ENCODE results near the gene KCNH1. TPM values are rescaled to one million over a fixed set of nuclear protein-coding genes. Genes with fewer than 3 reads are reported as not detected.

KCNH1 gene
- total RNA-seq, 1 donor from 2014 or later: 15.5 TPM

DNA sequence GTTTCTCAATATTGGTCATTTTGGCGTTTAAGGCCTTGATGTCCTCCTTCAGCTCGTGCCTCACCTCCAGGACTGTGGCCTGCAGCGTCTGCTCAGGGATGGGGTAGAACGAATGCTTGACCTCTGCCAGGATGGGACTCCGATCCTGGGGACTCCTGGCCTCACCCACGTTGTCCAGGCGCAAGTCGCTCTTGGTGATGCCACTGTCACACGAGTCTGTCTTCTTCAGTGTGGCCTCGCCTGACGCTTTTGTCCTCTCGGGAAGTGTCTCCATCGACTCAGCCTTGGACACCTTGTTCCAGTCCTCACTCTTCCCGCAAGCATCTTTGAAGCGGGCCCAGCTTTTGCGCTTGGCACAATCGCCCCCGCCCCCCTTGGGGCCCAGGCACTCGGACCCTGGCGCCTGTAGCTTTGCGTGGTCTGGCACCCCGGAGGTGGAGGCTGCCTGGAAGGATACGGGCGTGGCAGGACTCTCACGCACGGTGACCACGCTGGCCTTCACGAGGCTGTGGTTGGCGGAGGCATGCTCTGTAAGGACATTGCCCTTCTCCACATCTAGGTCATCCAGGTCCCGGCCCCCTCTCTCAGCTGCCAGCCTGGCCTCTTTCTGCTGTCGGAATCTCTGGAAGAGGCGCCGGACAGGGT, 450.4 kb downstream of the KCNH1 start:
- Histone ChIP-seq H3K36me3 (ENCODE audit: insufficient read depth, low read length) (no peaks in the 10 kb centered on the region), H4K20me1 (ENCODE audit: insufficient read depth, low read length) (no peaks in the 10 kb centered on the region), H3K4me2 (ENCODE audit: low read length) (no peak overlapping the region), H3K27me3 (ENCODE audit: insufficient read depth, low read length) (no peaks in the 10 kb centered on the region), H3K9ac (ENCODE audit: low read length) (no peak overlapping the region), H3K27ac (ENCODE audit: low read depth, low read length) (no peak overlapping the region), H3K4me1 (ENCODE audit: insufficient read depth, low read length) (no peaks in the 10 kb centered on the region), H3K4me3 (ENCODE audit: insufficient read depth, low read depth, low read length) (no peak overlapping the region), H2AFZ (ENCODE audit: low read depth, low read length) (no peak overlapping the region), H3K9me3 (ENCODE audit: insufficient read depth, low read depth, low read length) (no peaks in the 10 kb centered on the region), H3K79me2 (ENCODE audit: insufficient read depth, low read length) (no peaks in the 10 kb centered on the region)
- TF ChIP-seq, protein P1, sequence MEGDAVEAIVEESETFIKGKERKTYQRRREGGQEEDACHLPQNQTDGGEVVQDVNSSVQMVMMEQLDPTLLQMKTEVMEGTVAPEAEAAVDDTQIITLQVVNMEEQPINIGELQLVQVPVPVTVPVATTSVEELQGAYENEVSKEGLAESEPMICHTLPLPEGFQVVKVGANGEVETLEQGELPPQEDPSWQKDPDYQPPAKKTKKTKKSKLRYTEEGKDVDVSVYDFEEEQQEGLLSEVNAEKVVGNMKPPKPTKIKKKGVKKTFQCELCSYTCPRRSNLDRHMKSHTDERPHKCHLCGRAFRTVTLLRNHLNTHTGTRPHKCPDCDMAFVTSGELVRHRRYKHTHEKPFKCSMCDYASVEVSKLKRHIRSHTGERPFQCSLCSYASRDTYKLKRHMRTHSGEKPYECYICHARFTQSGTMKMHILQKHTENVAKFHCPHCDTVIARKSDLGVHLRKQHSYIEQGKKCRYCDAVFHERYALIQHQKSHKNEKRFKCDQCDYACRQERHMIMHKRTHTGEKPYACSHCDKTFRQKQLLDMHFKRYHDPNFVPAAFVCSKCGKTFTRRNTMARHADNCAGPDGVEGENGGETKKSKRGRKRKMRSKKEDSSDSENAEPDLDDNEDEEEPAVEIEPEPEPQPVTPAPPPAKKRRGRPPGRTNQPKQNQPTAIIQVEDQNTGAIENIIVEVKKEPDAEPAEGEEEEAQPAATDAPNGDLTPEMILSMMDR (IDR thresholded peaks at IDR 0.05; ENCODE audit: insufficient read depth, low read depth, low read length): no peak
- no peak for TF ChIP-seq EZH2 (IDR thresholded peaks at IDR 0.05; ENCODE audit: insufficient read depth, low read length)
- Mint-ChIP-seq H3K4me3 (ENCODE audit: unreplicated experiment) (no peak overlapping the region), H3K9me3 (ENCODE audit: unreplicated experiment) (no peaks in the 10 kb centered on the region), H3K27ac (ENCODE audit: unreplicated experiment) (no peak overlapping the region), H3K4me1 (ENCODE audit: low read depth, unreplicated experiment) (peaks cover 5% of the 10 kb centered on the region), H3K36me3 (ENCODE audit: low read depth, unreplicated experiment) (peaks cover 26% of the 10 kb centered on the region), H3K27me3 (ENCODE audit: low read depth, unreplicated experiment) (peaks cover 4% of the 10 kb centered on the region)
- FAIRE-seq (no peak), DNase-seq (ENCODE audit: low read depth) (no peak)

- no peak overlapping the region for H3K4me2 ChIP-seq (ENCODE audit: low read length)
- H3K27ac Mint-ChIP-seq (ENCODE audit: unreplicated experiment): no peak overlapping the region
Measured at GRCh38 chr1:210681158-210681557, 452.8 kb downstream of the KCNH1 start.

GRCh38 chr1:210678306-210678705, 455.6 kb downstream of the KCNH1 start:
- Histone ChIP-seq H3K4me2 (ENCODE audit: low read length) (no peak overlapping the region), H4K20me1 (ENCODE audit: insufficient read depth, low read length) (no peaks in the 10 kb centered on the region), H2AFZ (ENCODE audit: low read depth, low read length) (no peak overlapping the region), H3K79me2 (ENCODE audit: insufficient read depth, low read length) (no peaks in the 10 kb centered on the region), H3K9ac (ENCODE audit: low read length) (no peak overlapping the region), H3K9me3 (ENCODE audit: insufficient read depth, low read depth, low read length) (no peaks in the 10 kb centered on the region), H3K27me3 (ENCODE audit: insufficient read depth, low read length) (no peaks in the 10 kb centered on the region), H3K4me3 (ENCODE audit: insufficient read depth, low read depth, low read length) (no peak overlapping the region), H3K27ac (ENCODE audit: low read depth, low read length) (no peak overlapping the region), H3K36me3 (ENCODE audit: insufficient read depth, low read length) (no peaks in the 10 kb centered on the region), H3K4me1 (ENCODE audit: insufficient read depth, low read length) (no peaks in the 10 kb centered on the region)
- FAIRE-seq (no peak), DNase-seq (ENCODE audit: low read depth) (no peak)
- Mint-ChIP-seq H3K27me3 (ENCODE audit: low read depth, unreplicated experiment) (no peaks in the 10 kb centered on the region), H3K4me3 (ENCODE audit: unreplicated experiment) (no peak overlapping the region), H3K27ac (ENCODE audit: unreplicated experiment) (no peak overlapping the region), H3K9me3 (ENCODE audit: unreplicated experiment) (no peaks in the 10 kb centered on the region), H3K36me3 (ENCODE audit: low read depth, unreplicated experiment) (peaks cover 22% of the 10 kb centered on the region), H3K4me1 (ENCODE audit: low read depth, unreplicated experiment) (no peaks in the 10 kb centered on the region)
- no peak for TF ChIP-seq EZH2 (IDR thresholded peaks at IDR 0.05; ENCODE audit: insufficient read depth, low read length)
- TF ChIP-seq, protein P1 (IDR thresholded peaks at IDR 0.05; ENCODE audit: insufficient read depth, low read depth, low read length): no peak

More at GRCh38 chr1:210681158-210681557, 452.8 kb downstream of the KCNH1 start:
- DNase-seq (ENCODE audit: low read depth) (no peak), FAIRE-seq (no peak)
- H3K9ac ChIP-seq (ENCODE audit: low read length): no peak overlapping the region
- no peaks in the 10 kb centered on the region for H3K9me3 ChIP-seq (ENCODE audit: insufficient read depth, low read depth, low read length)
- no peaks in the 10 kb centered on the region for H3K79me2 ChIP-seq (ENCODE audit: insufficient read depth, low read length)
- TF ChIP-seq, protein P1 (IDR thresholded peaks at IDR 0.05; ENCODE audit: insufficient read depth, low read depth, low read length): no peak
- TF ChIP-seq EZH2 (IDR thresholded peaks at IDR 0.05; ENCODE audit: insufficient read depth, low read length): no peak
- H3K27ac ChIP-seq (ENCODE audit: low read depth, low read length): no peak overlapping the region
- Mint-ChIP-seq H3K27me3 (ENCODE audit: low read depth, unreplicated experiment) (peaks cover 3% of the 10 kb centered on the region), H3K36me3 (ENCODE audit: low read depth, unreplicated experiment) (peaks cover 23% of the 10 kb centered on the region), H3K4me3 (ENCODE audit: unreplicated experiment) (no peak overlapping the region), H3K9me3 (ENCODE audit: unreplicated experiment) (no peaks in the 10 kb centered on the region), H3K4me1 (ENCODE audit: low read depth, unreplicated experiment) (peaks cover 1% of the 10 kb centered on the region)
- H4K20me1 ChIP-seq (ENCODE audit: insufficient read depth, low read length): no peaks in the 10 kb centered on the region
- H3K4me3 ChIP-seq (ENCODE audit: insufficient read depth, low read depth, low read length): no peak overlapping the region
- no peaks in the 10 kb centered on the region for H3K27me3 ChIP-seq (ENCODE audit: insufficient read depth, low read length)
- H3K4me1 ChIP-seq (ENCODE audit: insufficient read depth, low read length): no peaks in the 10 kb centered on the region
- no peaks in the 10 kb centered on the region for H3K36me3 ChIP-seq (ENCODE audit: insufficient read depth, low read length)
- no peak overlapping the region for H2AFZ ChIP-seq (ENCODE audit: low read depth, low read length)

Data from astrocyte (in vitro differentiated cells and primary cell).